PC-9 (cell line): Measurements from ENCODE around the gene INMT. TPM values are rescaled to one million over a fixed set of nuclear protein-coding genes. Genes with fewer than 3 reads are reported as not detected.
A peak's percentile ranks its signal among the peaks of the same experiment; 100 is the strongest.

Experiments used
- BruUV-seq: library from RNA; stranded (reverse); fragments of 400-500 nt; replicated peaks from 2 replicates; lab custom pipeline; 2021; lab: Mats Ljungman, UMichigan
- CTCF ChIA-PET: fragments of 300-600 bp; sonication (Branson Sonifier 250); formaldehyde crosslinking; loops from one replicate; lab custom pipeline; 2022; ENCODE audit warnings: antibody characterized with exemption; lab: Charles Lee
- POLR2A ChIA-PET: fragments of 300-600 bp; sonication (Branson Sonifier 250); formaldehyde crosslinking; loops from one replicate; lab custom pipeline; 2022; ENCODE audit warnings: antibody characterized with exemption; ENCODE audit not compliant: unreplicated experiment; lab: Charles Lee
- DNase-seq, 2 experiments: peaks; one replicate each; pipeline versions ENCODE4 v3.0.0 to v3.0.0-alpha.2; 2015 to 2022; ENCODE audit warnings: mixed read lengths in 1 of 2
- H2AFZ ChIP-seq: fragments of 200-600 bp; sonication (generic); 2 replicates; pipeline ENCODE4 v1.8.1; 2017; ENCODE audit warnings: antibody characterized with exemption
- H3F3A ChIP-seq: fragments of 200-600 bp; sonication (generic); 2 replicates; pipeline ENCODE4 v1.8.1; 2017; ENCODE audit warnings: antibody characterized with exemption, mild to moderate bottlenecking, low read depth; ENCODE audit not compliant: insufficient read depth
- H3K27ac ChIP-seq: fragments of 200-600 bp; sonication (generic); 2 replicates; pipeline ENCODE4 v1.6.1; 2016; ENCODE audit warnings: mixed run types
- H3K27me3 ChIP-seq: fragments of 200-600 bp; sonication (generic); 2 replicates; pipeline ENCODE4 v1.6.1; 2016; ENCODE audit warnings: low read depth, mixed run types; ENCODE audit not compliant: insufficient read depth
- H3K36me3 ChIP-seq: fragments of 200-600 bp; sonication (generic); 2 replicates; pipeline ENCODE4 v1.6.1; 2016; ENCODE audit warnings: low read depth, mixed run types
- H3K4me1 ChIP-seq: fragments of 200-600 bp; sonication (generic); replicated peaks from 2 replicates; pipeline ENCODE4 v1.6.1; 2016; ENCODE audit warnings: mixed run types; ENCODE audit not compliant: insufficient read depth
- H3K4me2 ChIP-seq: fragments of 200-600 bp; sonication (generic); 2 replicates; pipeline ENCODE4 v1.6.1; 2017; ENCODE audit warnings: mixed run types
- H3K4me3 ChIP-seq: fragments of 200-600 bp; sonication (generic); 2 replicates; pipeline ENCODE4 v1.6.1; 2016; ENCODE audit warnings: mixed run types
- H3K79me2 ChIP-seq: fragments of 200-600 bp; sonication (generic); 2 replicates; pipeline ENCODE4 v1.6.1; 2017; ENCODE audit warnings: low read depth, mixed run types
- H3K9me2 ChIP-seq: fragments of 200-600 bp; sonication (generic); 2 replicates; pipeline ENCODE4 v1.8.1; 2017; ENCODE audit warnings: mild to moderate bottlenecking; ENCODE audit not compliant: insufficient read depth
- H3K9me3 ChIP-seq: fragments of 200-600 bp; sonication (generic); 2 replicates; pipeline ENCODE4 v1.8.1; 2016; ENCODE audit warnings: low read depth; ENCODE audit not compliant: insufficient read depth
- H4K20me1 ChIP-seq: fragments of 200-600 bp; sonication (generic); 2 replicates; pipeline ENCODE4 v1.8.1; 2017; ENCODE audit not compliant: insufficient read depth
- CTCF ChIP-seq: fragments of 200-600 bp; sonication (generic); conservative IDR thresholded peaks from 2 replicates; pipeline ENCODE4 v1.6.1; 2017; ENCODE audit warnings: mixed run types, antibody characterized with exemption, mild to moderate bottlenecking, moderate library complexity
- EZH2 ChIP-seq: fragments of 200-600 bp; sonication (generic); IDR thresholded peaks from 2 replicates; pipeline ENCODE4 v1.8.0; 2017; ENCODE audit warnings: antibody characterized with exemption, low read depth
- intact Hi-C: fragments of 100-400 bp; cut with micrococcal nuclease; formaldehyde crosslinking; loops from one replicate; pipeline ENCODE4 v1.10.0; 2022; ENCODE audit not compliant: unreplicated experiment
- total RNA-seq: library from RNA; stranded (reverse); gene quantifications from 2 replicates; pipeline ENCODE4 v1.2.3, GENCODE V29; 2021

The INMT gene
- total RNA-seq, 1 experiment from 2014 or later: not detected

DNA sequence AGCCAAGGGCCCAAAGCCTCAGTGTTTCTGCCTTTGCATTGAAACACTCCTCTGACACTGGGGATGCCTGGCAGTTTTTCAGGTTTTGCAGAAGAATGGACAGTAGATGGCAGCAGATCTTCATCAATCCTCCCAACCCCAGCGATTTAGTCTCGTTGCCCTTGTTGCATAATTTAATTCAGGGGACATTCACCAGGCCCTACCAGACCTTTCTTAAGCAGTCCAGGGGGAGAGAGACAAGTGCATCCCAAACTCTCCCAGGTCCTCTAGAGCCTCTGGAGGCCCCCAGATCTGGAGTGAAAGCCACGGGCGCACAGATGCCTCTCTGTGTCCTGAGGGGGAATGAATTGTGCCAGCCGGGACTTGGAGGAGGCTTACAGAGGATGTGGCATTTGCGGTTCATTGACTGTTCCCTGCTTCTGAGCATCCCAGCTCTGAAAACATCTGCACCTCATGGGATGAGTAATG, 48.9 kb downstream of the INMT start:
- peak; percentile 52 to 61 for DNase-seq
- no TSS peak for BruUV-seq
- CTCF ChIA-PET: no interaction called here
- Histone ChIP-seq H3K36me3 (no peaks in the 10 kb centered on the region), H3K9me3 (no peaks in the 10 kb centered on the region), H2AFZ (no peak overlapping the region), H3K4me2 (no peak overlapping the region), H4K20me1 (peaks cover 3% of the 10 kb centered on the region; the same call in 1 of the 2 replicates), H3K27me3 (no peaks in the 10 kb centered on the region), H3K4me3 (no peak overlapping the region), H3K4me1 (peaks cover 56% of the 10 kb centered on the region), H3K27ac (no peak overlapping the region), H3K9me2 (no peaks in the 10 kb centered on the region), H3F3A (peaks cover 28% of the 10 kb centered on the region), H3K79me2 (no peaks in the 10 kb centered on the region)
- intact Hi-C loops: loop anchor here (1.0 to 5.0 kb wide), 4 partner anchors 58 to 936 kb away; no protein-coding TSS in a partner anchor
- TF ChIP-seq EZH2: no peak
- peak; percentile 91 for TF ChIP-seq CTCF
- POLR2A ChIA-PET: no interaction called here

GRCh38 chr7:30802812-30803211, 50.9 kb downstream of the INMT start:
- CTCF ChIA-PET: no interaction called here
- no peak for DNase-seq

GRCh38 chr7:30804078-30804661, 52.2 kb downstream of the INMT start:
- DNase-seq: peak in 1 of 2 experiments; percentile 92
- Histone ChIP-seq H3K27ac (peak overlapping the region; percentile 3; the same call in 1 of the 2 replicates), H3K79me2 (no peaks in the 10 kb centered on the region), H3K4me2 (no peak overlapping the region), H4K20me1 (peaks cover 3% of the 10 kb centered on the region; the same call in 1 of the 2 replicates), H3K9me3 (no peaks in the 10 kb centered on the region), H3K4me3 (no peak overlapping the region), H3K4me1 (peaks cover 27% of the 10 kb centered on the region), H3K36me3 (no peaks in the 10 kb centered on the region), H3F3A (peaks cover 11% of the 10 kb centered on the region; the same call in 1 of the 2 replicates), H2AFZ (no peak overlapping the region), H3K27me3 (no peaks in the 10 kb centered on the region), H3K9me2 (no peaks in the 10 kb centered on the region; the same call in 1 of the 2 replicates)
- intact Hi-C loops: loop anchor here (5.0 kb wide), 1 partner anchor 933 kb away; no protein-coding TSS in a partner anchor
- BruUV-seq: no TSS peak
- ChIA-PET CTCF (interaction anchor here (1.5 kb wide), 1 partner anchor 319 kb away, joined by 3 read pairs; no protein-coding TSS in a partner anchor), POLR2A (interaction anchor here (0.6 kb wide), 1 partner anchor 10 kb away, joined by 4 read pairs; no protein-coding TSS in a partner anchor)
- TF ChIP-seq EZH2 (no peak), CTCF (no peak)

More at GRCh38 chr7:30802812-30803211, 50.9 kb downstream of the INMT start:
- H3F3A ChIP-seq: peaks cover 17% of the 10 kb centered on the region; the same call in 1 of the 2 replicates
- intact Hi-C loops: loop anchor here (5.0 kb wide), 1 partner anchor 934 kb away; no protein-coding TSS in a partner anchor
- no peaks in the 10 kb centered on the region for H3K27me3 ChIP-seq
- H3K79me2 ChIP-seq: no peaks in the 10 kb centered on the region
- H3K9me2 ChIP-seq: no peaks in the 10 kb centered on the region; the same call in 1 of the 2 replicates
- TF ChIP-seq CTCF: no peak
- TF ChIP-seq EZH2: no peak
- H2AFZ ChIP-seq: no peak overlapping the region
- POLR2A ChIA-PET: no interaction called here
- no peaks in the 10 kb centered on the region for H3K9me3 ChIP-seq
- H3K36me3 ChIP-seq: no peaks in the 10 kb centered on the region
- no TSS peak for BruUV-seq
- H3K4me1 ChIP-seq: peaks cover 36% of the 10 kb centered on the region
- peaks cover 3% of the 10 kb centered on the region; the same call in 1 of the 2 replicates for H4K20me1 ChIP-seq
- H3K4me3 ChIP-seq: no peak overlapping the region
- no peak overlapping the region for H3K4me2 ChIP-seq
- no peak overlapping the region for H3K27ac ChIP-seq
